ENCODE data around the gene DUSP1. TPM values are rescaled to one million over a fixed set of nuclear protein-coding genes. Genes with fewer than 3 reads are reported as not detected.

The DUSP1 gene
- total RNA-seq, 1 experiment from 2014 or later = 38.1 TPM

DNA sequence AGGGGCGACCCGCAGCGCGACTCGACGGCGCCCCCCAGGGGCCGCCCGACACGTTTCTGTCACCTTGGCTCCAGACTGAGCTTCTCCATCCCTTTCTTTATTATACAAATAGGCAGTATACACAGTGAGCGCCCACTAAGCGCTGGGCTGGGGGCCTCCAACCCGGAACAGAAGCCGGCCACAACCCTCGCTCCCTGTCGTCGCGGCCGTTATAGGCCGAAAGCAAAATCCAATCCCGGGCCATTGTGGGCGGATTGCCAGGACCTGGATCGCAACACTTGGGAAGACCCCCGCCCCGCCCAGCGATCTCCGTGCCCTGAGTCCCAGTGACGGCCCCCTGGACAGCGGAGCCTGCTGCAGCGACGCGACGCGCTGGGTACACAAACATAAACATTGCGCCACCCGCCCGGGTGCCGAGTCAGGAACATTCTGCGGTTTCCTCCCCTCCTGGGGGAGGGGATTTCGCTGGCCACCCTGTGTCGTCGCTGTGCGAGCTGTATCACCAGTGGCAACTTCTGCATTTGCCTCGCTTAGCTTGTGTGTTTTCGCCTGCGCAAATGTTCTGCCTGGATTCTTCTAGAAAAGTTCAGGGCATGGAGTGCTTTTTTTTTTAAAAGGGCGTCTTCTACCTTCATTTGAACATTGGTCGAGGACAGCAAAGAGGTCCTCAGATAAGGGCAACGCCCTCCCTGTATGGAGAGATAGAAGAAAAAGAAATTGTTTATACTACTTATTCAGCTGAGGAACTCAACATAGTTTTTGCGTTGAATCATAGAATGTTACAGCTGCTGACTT lies 1.3 kb upstream of the DUSP1 start:
- no peaks in the 10 kb centered on the region for H3K9me3 Mint-ChIP-seq (ENCODE audit: low read depth, unreplicated experiment)
- CTCF ChIA-PET = interaction anchor here (0.5 to 3.8 kb wide), 19 partner anchors 11 to 214 kb away, joined by 3 to 20 read pairs (median 5); no protein-coding TSS in a partner anchor
- peaks cover 67% of the 10 kb centered on the region for H3K4me1 Mint-ChIP-seq (ENCODE audit: low read depth, unreplicated experiment)
- no TSS peak for BruUV-seq (replicated peaks)
- H3K36me3 Mint-ChIP-seq (ENCODE audit: insufficient read depth, unreplicated experiment) = peaks cover 65% of the 10 kb centered on the region
- peak overlapping the region; percentile 88 for H3K4me3 Mint-ChIP-seq (ENCODE audit: low read depth, unreplicated experiment)
- intact Hi-C loops (cut with micrococcal nuclease; ENCODE audit: unreplicated experiment) = loop anchor here (1.0 to 5.0 kb wide), 2 partner anchors 35 to 130 kb away; no protein-coding TSS in a partner anchor
- DNase-seq = peak; percentile 91
- H3K27ac Mint-ChIP-seq (ENCODE audit: unreplicated experiment) = peak overlapping the region; percentile 95
- TF ChIP-seq, protein P1, sequence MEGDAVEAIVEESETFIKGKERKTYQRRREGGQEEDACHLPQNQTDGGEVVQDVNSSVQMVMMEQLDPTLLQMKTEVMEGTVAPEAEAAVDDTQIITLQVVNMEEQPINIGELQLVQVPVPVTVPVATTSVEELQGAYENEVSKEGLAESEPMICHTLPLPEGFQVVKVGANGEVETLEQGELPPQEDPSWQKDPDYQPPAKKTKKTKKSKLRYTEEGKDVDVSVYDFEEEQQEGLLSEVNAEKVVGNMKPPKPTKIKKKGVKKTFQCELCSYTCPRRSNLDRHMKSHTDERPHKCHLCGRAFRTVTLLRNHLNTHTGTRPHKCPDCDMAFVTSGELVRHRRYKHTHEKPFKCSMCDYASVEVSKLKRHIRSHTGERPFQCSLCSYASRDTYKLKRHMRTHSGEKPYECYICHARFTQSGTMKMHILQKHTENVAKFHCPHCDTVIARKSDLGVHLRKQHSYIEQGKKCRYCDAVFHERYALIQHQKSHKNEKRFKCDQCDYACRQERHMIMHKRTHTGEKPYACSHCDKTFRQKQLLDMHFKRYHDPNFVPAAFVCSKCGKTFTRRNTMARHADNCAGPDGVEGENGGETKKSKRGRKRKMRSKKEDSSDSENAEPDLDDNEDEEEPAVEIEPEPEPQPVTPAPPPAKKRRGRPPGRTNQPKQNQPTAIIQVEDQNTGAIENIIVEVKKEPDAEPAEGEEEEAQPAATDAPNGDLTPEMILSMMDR (IDR thresholded peaks at IDR 0.05; ENCODE audit: unreplicated experiment) = peak; percentile 94
- H3K27me3 Mint-ChIP-seq (ENCODE audit: unreplicated experiment) = no peaks in the 10 kb centered on the region

DNA sequence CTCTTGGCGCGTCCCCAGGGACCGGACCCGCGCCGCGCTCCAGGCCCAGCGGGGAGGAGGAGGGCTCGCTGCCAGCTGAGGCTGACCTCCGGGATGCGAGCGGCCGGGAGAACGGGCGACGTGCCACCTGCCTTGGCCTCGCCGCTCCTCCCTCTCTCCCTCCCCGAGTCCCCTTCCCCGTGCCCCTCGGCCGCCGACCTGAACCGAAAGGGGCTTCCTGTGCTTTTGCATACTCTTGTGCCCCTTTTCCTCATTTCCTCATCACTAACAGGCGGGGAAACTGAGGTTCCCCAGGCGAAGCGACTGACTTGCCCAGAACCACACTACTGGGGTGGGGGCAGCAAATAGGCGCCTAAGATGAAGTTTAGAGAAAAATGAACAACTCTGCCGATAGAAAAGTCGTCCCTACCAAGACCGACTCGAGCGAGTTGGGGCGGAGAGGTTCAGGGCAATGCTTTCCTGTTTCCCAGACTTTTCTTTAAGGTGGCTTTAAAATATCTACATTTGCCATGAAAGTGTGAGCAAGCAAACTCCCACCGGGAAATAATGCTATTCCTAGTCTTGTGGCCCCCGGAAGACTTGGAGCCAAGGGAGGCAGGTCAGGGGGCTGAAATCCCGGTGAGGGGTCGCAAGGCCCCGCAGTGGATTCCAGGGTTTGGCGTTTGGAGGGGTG lies 580 bp upstream of the DUSP1 start:
- Mint-ChIP-seq H3K9me3 (ENCODE audit: low read depth, unreplicated experiment) (no peaks in the 10 kb centered on the region), H3K27me3 (ENCODE audit: unreplicated experiment) (no peaks in the 10 kb centered on the region), H3K4me3 (ENCODE audit: low read depth, unreplicated experiment) (peak overlapping the region; percentile 88), H3K4me1 (ENCODE audit: low read depth, unreplicated experiment) (peaks cover 65% of the 10 kb centered on the region), H3K36me3 (ENCODE audit: insufficient read depth, unreplicated experiment) (peaks cover 72% of the 10 kb centered on the region), H3K27ac (ENCODE audit: unreplicated experiment) (peak overlapping the region; percentile 95)
- intact Hi-C loops (cut with micrococcal nuclease; ENCODE audit: unreplicated experiment) = loop anchor here (1.0 to 5.0 kb wide), 3 partner anchors 36 to 131 kb away; partner anchors contain the start of gene ERGIC1
- CTCF ChIA-PET = interaction anchor here (0.6 to 3.8 kb wide), 23 partner anchors 12 to 263 kb away, joined by 3 to 20 read pairs (median 4); no protein-coding TSS in a partner anchor
- TF ChIP-seq, protein P1 (IDR thresholded peaks at IDR 0.05; ENCODE audit: unreplicated experiment) = no peak
- TSS peak; percentile 84 for BruUV-seq (replicated peaks)
- DNase-seq = no peak

DNA sequence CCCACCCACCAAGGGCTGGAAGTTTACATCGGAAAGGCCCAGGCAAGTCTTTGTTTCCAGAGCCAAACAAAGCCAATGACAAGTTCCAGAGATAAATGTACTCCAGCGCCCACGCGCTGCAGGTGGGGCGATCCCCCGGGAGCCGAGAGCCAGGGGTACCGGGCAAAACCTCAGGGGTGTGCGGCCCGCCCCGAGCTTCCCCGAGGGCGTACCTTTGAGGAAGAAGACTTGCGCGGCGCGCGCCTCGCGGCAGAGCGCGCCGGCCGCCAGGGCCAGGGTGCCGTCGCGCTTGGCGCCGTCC lies 671 bp downstream of the DUSP1 start:
- peaks cover 84% of the 10 kb centered on the region for H3K36me3 Mint-ChIP-seq (ENCODE audit: insufficient read depth, unreplicated experiment)
- peaks cover 66% of the 10 kb centered on the region for H3K4me1 Mint-ChIP-seq (ENCODE audit: low read depth, unreplicated experiment)
- peak overlapping the region; percentile 95 for H3K27ac Mint-ChIP-seq (ENCODE audit: unreplicated experiment)
- H3K27me3 Mint-ChIP-seq (ENCODE audit: unreplicated experiment) = no peaks in the 10 kb centered on the region
- no peak for DNase-seq
- no TSS peak for BruUV-seq (replicated peaks)
- TF ChIP-seq, protein P1 (IDR thresholded peaks at IDR 0.05; ENCODE audit: unreplicated experiment) = no peak
- CTCF ChIA-PET = interaction anchor here (0.6 to 3.8 kb wide), 10 partner anchors 12 to 512 kb away, joined by 3 to 20 read pairs (median 10); no protein-coding TSS in a partner anchor
- H3K9me3 Mint-ChIP-seq (ENCODE audit: low read depth, unreplicated experiment) = no peaks in the 10 kb centered on the region
- H3K4me3 Mint-ChIP-seq (ENCODE audit: low read depth, unreplicated experiment) = peak overlapping the region; percentile 88
- intact Hi-C loops (cut with micrococcal nuclease; ENCODE audit: unreplicated experiment) = loop anchor here (1.0 to 5.0 kb wide), 4 partner anchors 37 to 162 kb away; partner anchors contain the start of gene ERGIC1

DNA sequence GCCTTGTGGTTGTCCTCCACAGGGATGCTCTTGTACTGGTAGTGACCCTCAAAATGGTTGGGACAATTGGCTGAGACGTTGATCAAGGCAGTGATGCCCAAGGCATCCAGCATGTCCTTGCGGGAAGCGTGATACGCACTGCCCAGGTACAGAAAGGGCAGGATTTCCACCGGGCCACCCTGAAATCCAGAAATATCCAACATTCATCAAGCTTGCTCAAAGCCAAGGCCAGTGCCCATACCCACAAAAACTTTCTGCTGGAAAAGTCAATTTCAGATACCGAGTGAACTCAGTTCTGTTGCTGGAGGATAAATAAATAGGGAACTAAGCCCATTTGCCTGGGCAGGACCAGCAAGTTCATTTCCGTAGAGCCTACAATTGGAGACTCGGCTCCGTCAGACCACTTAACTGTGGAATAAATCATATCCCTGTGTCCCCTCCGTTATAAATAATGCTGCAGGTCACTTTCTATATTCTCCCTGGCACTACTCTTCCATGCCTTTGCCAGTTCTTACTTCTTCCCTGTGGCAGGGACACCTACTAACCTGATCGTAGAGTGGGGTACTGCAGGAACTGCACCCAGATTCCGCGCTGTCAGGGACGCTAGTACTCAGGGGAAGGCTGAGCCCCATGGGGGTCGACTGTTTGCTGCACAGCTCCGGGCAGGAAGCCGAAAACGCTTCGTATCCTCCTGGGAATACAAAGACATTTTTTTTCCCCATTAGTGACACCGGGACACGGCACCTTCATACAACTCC lies 1.2 kb downstream of the DUSP1 start:
- Mint-ChIP-seq H3K9me3 (ENCODE audit: low read depth, unreplicated experiment) (no peaks in the 10 kb centered on the region), H3K36me3 (ENCODE audit: insufficient read depth, unreplicated experiment) (peaks cover 90% of the 10 kb centered on the region), H3K4me3 (ENCODE audit: low read depth, unreplicated experiment) (peak overlapping the region; percentile 88), H3K27me3 (ENCODE audit: unreplicated experiment) (no peaks in the 10 kb centered on the region), H3K27ac (ENCODE audit: unreplicated experiment) (peak overlapping the region; percentile 95), H3K4me1 (ENCODE audit: low read depth, unreplicated experiment) (peaks cover 67% of the 10 kb centered on the region)
- TSS peak; percentile 40 for BruUV-seq (replicated peaks)
- no peak for DNase-seq
- TF ChIP-seq, protein P1 (IDR thresholded peaks at IDR 0.05; ENCODE audit: unreplicated experiment) = no peak
- CTCF ChIA-PET = interaction anchor here (0.6 to 3.8 kb wide), 10 partner anchors 12 to 513 kb away, joined by 3 to 20 read pairs (median 10); no protein-coding TSS in a partner anchor
- intact Hi-C loops (cut with micrococcal nuclease; ENCODE audit: unreplicated experiment) = loop anchor here (1.0 to 5.0 kb wide), 4 partner anchors 38 to 163 kb away; partner anchors contain the start of gene ERGIC1

Data from Calu3 (cell line).